Kidney glomerular epithelial cell (primary cell): ENCODE measurements around the gene CLDN6.

Source experiments
- DNase-seq: peaks from one replicate; lab custom pipeline; 2025; lab: John Stamatoyannopoulos, UW

Gene CLDN6

GRCh38 chr16:2987286-2987685 lies 30.7 kb downstream of the CLDN6 start:
- DNase-seq: no peak

DNA sequence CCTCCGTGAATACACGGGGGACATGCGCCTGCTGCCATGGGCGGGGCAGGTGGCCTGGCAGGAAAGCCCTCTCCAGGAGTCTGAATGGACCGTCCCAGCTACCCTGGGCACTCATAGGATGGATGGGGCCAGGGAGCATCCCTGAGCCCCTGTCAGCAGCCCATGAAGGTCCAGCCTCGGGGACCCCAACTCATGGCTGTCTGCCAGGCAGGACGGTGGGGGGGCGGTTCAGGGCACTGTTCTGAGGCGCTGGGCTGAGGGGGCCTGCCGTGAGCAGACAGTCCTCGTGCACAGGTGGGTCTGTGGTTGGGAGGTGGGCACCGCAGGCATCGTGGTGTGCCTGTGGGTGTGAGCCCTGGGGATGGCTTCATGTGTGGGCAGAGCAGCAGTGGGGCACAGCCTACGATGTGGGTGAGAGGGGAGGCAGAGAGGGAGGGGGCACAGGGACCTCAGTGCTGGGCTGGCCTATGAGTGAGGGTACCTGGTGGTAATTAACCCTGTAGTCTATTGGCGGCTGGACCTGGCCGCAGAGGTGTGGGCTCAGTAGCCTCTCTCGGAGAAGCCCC lies 31.3 kb downstream of the CLDN6 start:
- no peak for DNase-seq

- DNase-seq: no peak
Observed at GRCh38 chr16:2985893-2986355, 32.1 kb downstream of the CLDN6 start.

DNA sequence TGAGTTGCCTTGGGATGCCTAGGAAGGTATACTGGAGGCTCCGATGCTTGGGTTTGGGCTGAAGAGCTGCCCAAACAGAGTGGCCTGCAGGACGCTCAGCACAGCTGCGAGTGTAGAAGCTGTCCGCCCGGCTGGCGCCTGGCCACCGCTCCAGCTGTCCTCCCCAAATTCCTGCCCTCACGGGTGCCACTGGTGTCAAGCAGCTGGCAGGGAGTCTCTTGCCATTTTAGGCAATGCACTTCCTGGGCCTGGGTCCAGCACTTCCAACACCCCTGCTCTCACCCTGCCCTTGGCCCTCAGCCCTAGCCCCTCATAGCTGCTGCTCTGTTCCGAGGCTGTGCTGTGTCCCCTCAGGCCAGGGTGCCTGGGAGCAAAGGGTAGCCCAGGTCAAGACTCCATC lies 32.5 kb downstream of the CLDN6 start:
- no peak for DNase-seq

DNA sequence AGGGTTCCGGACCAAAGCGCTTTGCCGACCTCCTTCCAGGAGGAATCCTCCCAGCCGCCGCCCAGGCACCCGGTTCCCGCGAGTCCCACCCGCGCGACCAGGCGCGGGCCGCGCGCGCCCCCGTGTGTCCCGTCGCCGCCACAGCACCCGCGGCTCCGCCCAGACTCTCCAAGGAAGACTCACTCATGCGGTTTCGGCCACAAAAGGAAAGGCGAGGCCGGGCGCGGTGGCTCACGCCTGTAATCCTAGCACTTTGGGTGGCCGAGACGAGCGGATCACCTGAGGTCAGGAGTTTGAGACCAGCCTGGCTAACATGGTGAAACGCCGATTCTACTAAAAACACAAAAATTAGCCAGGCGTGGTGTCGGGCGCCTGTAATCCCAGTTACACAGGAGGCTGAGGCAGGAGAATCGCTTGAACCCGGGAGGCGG lies 34.3 kb downstream of the CLDN6 start:
- DNase-seq: peak; percentile 85

DNA sequence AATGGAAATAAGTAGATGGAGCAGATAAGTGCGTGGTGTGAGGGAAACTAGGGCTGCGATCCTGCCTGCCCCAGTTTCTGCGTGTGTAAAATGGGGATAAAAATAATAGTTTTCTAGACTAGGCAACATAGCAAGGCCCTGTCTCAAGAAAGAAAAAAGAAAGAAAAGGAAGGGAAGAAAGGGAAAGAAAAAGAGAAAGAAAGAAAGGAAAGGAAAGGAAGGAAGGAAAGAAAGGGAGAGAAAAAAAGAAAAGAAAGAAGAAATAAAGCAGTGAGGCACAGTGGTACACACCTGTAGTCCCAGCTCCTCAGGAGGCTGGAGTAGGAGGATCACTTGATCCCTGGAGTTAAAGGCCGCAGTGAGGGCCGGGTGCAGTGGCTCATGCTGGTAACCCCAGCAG lies 35.6 kb downstream of the CLDN6 start:
- no peak for DNase-seq

GRCh38 chr16:2981899-2982250 lies 36.1 kb downstream of the CLDN6 start:
- DNase-seq: no peak

DNA sequence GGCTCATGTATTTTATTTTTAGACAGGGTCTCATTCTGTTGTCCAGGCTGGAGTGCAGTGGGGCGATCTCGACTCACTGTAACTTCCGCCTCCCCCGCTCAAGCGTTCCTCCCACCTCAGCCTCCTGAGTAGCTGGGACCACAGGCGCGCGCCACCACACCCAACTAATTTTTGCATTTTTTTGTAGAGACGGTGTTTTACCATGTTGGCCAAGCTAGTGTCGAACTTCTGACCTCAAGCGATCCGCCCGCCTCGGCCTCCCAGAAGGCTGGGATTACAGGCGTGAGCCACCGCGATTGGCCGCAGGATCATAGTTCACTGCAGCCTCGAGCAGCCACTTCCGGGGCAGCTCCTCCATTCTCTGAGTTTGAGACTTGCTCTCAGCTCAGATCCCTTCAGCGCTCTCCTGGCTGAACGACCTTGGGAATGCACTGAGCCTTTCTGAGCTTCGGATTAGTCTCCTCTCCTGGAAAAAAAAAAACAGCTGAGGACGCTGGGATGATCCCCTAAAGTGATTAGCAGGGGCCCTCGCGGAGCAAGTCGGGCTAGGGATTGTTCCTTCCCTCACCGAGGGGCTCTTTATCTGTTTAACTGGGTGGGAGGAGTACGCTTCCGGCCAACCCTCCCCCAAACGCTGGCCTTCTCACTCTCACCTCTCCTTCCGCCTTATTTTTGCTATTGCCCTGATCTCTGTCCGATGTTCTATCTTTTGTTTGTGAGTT lies 36.6 kb downstream of the CLDN6 start:
- no peak for DNase-seq

DNA sequence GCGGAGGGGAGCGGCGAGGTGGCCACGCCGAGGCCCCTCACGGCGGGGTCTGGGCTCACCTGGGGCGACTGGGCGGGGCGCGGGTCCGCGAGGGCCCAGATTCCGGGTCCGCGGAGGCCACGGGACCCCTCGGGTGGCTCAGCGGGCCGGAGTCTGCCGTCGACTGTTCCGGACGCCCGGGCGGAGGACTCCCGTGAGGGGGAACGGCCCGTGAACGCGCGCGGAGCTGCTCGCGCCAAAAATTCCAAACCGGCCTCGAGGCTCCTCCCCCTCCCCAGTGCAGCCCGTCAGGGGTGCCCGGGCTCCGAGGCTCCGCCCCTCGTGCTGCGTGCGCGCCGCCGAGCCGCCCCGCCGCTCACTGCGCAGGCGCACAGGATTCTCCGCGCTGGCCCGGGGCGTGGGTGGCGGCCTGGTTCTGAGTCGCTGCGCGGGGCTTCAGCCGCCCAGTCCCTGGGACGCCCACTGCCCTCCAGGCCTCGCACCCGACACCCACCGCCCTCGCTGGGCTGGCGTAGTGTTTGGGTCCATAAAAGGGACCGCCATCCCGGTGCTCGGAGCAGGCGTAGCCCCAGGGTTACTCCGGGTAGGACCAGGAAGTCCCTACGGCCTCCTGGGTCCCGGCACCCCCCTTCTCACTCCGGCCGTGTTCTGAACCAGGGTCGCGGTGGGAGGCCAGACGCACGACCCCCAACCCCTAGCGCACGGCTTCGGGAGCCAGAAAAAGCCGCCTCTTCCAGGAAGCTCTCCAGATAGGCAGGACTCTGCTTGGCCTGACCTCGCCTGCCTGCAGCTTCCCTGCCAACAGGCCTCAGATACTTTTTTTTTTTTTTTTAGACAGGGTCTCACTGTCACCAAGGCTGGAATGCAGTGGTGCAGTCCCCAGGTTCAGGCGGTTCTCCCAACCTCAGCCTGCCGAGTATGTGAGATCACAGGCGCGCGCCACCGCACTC lies 37.5 kb downstream of the CLDN6 start, which contains the start of gene PKMYT1:
TSS of gene PKMYT1 (minus strand) at position 220 of the 950 bp plus-strand sequence. CDS start 789 bp downstream, outside the sequence.
- DNase-seq: peak; percentile 68

GRCh38 chr16:2979669-2980226 lies 38.2 kb downstream of the CLDN6 start:
- no peak for DNase-seq

- no peak for DNase-seq
Observed at GRCh38 chr16:2977440-2977839, 40.5 kb downstream of the CLDN6 start.

DNA sequence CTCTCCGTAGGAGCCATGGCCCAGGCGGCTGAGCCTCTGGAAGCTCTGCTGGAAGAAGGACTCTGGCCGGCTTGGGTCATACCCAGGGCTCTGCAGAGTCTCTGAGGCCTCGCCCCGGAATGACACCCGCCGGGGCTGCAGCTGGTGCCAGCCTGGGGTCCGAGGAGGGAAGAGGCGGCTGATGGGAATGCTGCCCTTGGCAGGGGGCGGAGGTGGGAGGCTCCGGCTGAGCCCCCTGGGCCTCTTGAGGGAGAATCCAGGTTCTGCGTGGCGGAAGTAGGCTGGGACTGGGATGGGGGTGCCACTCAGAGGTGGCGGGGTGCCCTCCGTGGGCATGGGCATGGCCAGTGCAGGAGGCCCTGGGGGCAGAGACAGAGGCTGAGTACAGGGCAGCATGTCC lies 41.3 kb downstream of the CLDN6 start:
- no peak for DNase-seq

DNA sequence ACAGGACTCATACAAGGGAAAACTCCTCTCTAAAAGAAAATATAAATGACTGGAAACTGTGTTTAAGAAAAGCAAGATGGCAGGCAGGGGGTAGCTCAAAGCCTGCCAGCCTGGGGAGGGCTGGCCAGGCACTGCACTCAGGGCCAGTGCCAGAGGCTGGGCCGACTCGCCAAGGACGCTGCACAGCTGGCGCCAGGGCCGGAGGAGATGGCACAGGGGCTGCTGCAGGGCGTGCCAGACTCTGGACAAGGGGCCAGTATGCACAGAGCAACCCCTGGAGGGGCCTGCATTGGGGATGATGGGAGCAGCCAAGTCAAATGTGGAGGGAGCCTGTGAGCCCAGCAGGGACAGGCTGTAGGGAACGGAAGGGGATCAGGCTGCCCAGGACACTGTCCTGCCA lies 41.8 kb downstream of the CLDN6 start:
- no peak for DNase-seq

DNA sequence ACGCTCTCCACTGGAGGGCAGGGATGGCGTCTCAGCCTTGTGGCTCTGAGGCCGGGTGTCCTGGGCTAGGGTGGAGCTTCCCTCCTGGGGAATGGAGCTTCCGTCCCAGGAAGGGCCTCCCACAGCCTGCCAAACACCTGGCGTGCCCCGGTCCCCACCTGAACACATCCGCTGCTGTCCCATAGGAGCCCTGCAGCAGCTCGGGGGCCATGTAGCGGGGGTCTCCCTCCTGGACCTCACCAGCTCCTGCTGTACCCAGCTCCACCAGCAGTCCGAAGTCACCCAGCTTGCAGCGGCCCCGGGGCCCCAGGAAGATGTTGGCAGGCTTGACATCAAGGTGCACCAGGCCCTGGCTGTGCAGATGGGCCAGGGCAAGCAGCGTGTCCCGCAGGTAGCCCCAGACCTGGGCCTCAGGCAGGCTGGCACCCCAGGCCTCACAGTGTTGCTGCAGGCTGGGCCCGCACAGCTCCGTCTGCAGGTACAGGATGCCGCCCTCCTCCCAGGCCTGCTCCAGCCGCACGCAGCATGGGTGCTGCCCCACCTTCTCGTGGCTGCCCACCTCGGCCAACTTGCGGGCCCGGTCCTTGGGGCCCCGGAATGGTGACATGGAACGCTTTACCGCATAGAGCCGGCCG lies 42.7 kb downstream of the CLDN6 start:
- no peak for DNase-seq

- no peak for DNase-seq
Observed at GRCh38 chr16:2974319-2975056, 43.5 kb downstream of the CLDN6 start.

- DNase-seq: no peak
Observed at GRCh38 chr16:2973605-2974318, 44.2 kb downstream of the CLDN6 start.

DNA sequence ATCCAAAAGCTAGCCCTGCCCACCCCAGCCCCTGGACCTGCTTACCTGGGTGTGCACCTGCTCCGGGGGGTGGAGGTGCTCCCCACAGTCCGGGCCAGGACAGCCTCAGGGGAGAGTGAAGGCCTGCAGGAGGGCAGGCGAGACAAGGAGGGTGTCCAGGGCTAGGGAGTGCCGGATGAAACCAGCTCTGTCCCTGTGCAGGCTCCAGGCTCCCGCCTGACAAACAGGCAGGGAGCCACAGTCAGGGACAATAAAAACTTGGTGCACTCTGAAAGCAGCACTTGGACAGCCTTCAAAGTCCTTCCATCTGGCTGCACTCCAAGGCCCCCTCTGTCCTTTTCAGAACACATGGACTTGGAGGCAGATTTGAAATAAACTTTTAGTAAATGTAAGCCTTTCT lies 44.9 kb downstream of the CLDN6 start:
- DNase-seq: no peak

GRCh38 chr16:2971985-2972784 lies 45.8 kb downstream of the CLDN6 start:
- no peak for DNase-seq

DNA sequence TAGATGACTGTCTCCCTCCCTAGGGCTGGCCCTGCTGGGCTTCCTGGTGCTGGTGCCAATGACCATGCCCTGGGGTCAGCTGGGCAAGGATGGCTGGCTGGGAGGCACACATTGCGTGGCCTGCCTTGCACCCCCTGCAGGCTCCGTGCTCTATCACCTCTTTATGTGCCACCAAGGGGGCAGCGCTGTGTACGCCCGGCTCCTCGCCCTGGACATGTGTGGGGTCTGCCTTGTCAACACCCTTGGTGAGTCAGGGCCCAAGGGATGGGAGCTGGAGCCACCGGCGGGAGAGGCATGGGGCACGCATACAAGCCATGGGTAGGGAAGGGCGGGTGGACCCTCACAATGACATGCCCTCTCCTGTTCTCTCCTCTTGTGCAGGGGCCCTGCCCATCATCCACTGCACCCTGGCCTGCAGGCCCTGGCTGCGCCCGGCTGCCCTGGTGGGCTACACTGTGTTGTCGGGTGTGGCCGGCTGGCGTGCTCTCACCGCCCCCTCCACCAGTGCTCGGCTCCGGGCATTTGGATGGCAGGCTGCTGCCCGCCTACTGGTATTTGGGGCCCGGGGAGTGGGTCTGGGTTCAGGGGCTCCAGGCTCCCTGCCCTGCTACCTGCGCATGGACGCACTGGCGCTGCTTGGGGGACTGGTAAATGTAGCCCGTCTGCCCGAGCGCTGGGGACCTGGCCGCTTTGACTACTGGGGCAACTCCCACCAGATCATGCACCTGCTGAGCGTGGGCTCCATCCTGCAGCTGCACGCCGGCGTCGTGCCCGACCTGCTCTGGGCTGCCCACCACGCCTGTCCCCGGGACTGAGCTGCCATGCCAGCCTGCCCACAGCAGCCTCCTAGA lies 46.6 kb downstream of the CLDN6 start:
- DNase-seq: no peak
